ENCODE results near the gene C2CD4D.

C2CD4D gene

DNA sequence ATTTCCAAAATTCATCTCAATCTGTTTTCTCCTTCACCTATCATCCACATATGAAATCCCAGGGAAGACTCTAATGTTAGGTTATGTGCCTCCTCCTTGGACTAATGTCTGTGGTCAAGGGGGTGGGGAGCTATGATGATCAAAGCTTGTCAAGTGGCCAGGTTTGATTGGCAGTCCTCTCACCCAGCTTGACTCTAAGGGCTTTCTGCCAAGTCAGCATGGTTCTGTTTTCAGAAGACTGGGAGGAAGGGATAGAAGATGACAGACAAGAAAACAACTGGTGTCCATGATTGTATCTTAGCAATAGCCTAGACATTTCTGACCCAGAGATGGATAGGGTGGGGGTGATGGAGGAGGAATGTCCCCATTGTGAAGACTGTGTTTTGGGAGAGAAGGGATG is 23.0 kb upstream of the C2CD4D start:
- no peak for TF ChIP-seq ZNF146 (tag by site-specific recombination; IDR thresholded peaks at IDR 0.05)
- TF ChIP-seq ZNF837 (tag by site-specific recombination; IDR thresholded peaks at IDR 0.05) = no peak
- TF ChIP-seq, protein P1, sequence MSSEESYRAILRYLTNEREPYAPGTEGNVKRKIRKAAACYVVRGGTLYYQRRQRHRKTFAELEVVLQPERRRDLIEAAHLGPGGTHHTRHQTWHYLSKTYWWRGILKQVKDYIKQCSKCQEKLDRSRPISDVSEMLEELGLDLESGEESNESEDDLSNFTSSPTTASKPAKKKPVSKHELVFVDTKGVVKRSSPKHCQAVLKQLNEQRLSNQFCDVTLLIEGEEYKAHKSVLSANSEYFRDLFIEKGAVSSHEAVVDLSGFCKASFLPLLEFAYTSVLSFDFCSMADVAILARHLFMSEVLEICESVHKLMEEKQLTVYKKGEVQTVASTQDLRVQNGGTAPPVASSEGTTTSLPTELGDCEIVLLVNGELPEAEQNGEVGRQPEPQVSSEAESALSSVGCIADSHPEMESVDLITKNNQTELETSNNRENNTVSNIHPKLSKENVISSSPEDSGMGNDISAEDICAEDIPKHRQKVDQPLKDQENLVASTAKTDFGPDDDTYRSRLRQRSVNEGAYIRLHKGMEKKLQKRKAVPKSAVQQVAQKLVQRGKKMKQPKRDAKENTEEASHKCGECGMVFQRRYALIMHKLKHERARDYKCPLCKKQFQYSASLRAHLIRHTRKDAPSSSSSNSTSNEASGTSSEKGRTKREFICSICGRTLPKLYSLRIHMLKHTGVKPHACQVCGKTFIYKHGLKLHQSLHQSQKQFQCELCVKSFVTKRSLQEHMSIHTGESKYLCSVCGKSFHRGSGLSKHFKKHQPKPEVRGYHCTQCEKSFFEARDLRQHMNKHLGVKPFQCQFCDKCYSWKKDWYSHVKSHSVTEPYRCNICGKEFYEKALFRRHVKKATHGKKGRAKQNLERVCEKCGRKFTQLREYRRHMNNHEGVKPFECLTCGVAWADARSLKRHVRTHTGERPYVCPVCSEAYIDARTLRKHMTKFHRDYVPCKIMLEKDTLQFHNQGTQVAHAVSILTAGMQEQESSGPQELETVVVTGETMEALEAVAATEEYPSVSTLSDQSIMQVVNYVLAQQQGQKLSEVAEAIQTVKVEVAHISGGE (tag by site-specific recombination; conservative IDR thresholded peaks at IDR 0.05; ENCODE audit: low read depth) = no peak
- TF ChIP-seq ZNF768 (tag by site-specific recombination; IDR thresholded peaks at IDR 0.05) = no peak
- TF ChIP-seq GLIS1 (tag by site-specific recombination; IDR thresholded peaks at IDR 0.05) = no peak
- no peak for TF ChIP-seq ZNF624 (tag by site-specific recombination; IDR thresholded peaks at IDR 0.05)
- TF ChIP-seq ZNF221 (tag by site-specific recombination; IDR thresholded peaks at IDR 0.05; ENCODE audit: borderline replicate concordance) = no peak
- TF ChIP-seq KLF1 (tag by site-specific recombination; IDR thresholded peaks at IDR 0.05) = no peak
- TF ChIP-seq, protein P2, sequence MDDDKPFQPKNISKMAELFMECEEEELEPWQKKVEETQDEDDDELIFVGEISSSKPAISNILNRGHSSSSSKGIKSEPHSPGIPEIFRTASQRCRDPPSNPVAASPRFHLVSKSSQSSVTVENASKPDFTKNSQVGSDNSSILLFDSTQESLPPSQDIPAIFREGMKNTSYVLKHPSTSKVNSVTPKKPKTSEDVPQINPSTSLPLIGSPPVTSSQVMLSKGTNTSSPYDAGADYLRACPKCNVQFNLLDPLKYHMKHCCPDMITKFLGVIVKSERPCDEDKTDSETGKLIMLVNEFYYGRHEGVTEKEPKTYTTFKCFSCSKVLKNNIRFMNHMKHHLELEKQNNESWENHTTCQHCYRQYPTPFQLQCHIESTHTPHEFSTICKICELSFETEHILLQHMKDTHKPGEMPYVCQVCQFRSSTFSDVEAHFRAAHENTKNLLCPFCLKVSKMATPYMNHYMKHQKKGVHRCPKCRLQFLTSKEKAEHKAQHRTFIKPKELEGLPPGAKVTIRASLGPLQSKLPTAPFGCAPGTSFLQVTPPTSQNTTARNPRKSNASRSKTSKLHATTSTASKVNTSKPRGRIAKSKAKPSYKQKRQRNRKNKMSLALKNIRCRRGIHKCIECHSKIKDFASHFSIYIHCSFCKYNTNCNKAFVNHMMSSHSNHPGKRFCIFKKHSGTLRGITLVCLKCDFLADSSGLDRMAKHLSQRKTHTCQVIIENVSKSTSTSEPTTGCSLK (tag by site-specific recombination; IDR thresholded peaks at IDR 0.05) = no peak
- no peak for TF ChIP-seq ZNF670 (tag by site-specific recombination; IDR thresholded peaks at IDR 0.05; ENCODE audit: low read depth)
- TF ChIP-seq, protein P3, sequence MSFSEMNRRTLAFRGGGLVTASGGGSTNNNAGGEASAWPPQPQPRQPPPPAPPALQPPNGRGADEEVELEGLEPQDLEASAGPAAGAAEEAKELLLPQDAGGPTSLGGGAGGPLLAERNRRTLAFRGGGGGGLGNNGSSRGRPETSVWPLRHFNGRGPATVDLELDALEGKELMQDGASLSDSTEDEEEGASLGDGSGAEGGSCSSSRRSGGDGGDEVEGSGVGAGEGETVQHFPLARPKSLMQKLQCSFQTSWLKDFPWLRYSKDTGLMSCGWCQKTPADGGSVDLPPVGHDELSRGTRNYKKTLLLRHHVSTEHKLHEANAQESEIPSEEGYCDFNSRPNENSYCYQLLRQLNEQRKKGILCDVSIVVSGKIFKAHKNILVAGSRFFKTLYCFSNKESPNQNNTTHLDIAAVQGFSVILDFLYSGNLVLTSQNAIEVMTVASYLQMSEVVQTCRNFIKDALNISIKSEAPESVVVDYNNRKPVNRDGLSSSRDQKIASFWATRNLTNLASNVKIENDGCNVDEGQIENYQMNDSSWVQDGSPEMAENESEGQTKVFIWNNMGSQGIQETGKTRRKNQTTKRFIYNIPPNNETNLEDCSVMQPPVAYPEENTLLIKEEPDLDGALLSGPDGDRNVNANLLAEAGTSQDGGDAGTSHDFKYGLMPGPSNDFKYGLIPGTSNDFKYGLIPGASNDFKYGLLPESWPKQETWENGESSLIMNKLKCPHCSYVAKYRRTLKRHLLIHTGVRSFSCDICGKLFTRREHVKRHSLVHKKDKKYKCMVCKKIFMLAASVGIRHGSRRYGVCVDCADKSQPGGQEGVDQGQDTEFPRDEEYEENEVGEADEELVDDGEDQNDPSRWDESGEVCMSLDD (tag by site-specific recombination; IDR thresholded peaks at IDR 0.05) = no peak
- TF ChIP-seq ZNF121 (tag by site-specific recombination; IDR thresholded peaks at IDR 0.05) = no peak
- TF ChIP-seq ZNF664 (tag by site-specific recombination; IDR thresholded peaks at IDR 0.05) = no peak
- TF ChIP-seq ZNF629 (tag by site-specific recombination; IDR thresholded peaks at IDR 0.05) = no peak
- TF ChIP-seq ZNF112 (tag by site-specific recombination; IDR thresholded peaks at IDR 0.05) = no peak
- no peak for TF ChIP-seq ZNF23 (tag by site-specific recombination; IDR thresholded peaks at IDR 0.05; ENCODE audit: borderline replicate concordance)
- no peak for TF ChIP-seq ZNF571 (tag by site-specific recombination; IDR thresholded peaks at IDR 0.05)
- TF ChIP-seq TCF7L2 (IDR thresholded peaks at IDR 0.05; ENCODE audit: borderline replicate concordance, low read depth, low read length) = no peak
- TF ChIP-seq TRIM28 (IDR thresholded peaks at IDR 0.05; ENCODE audit: borderline replicate concordance, low read length) = no peak
- ChIA-PET CTCF (no interaction called here), POLR2A (no interaction called here)
- H3K4me3 ChIP-seq (ENCODE audit: low read depth, low read length) = no peak overlapping the region
- H3K9me3 ChIP-seq (ENCODE audit: control insufficient read depth, insufficient read depth, low read depth, low read length) = no peaks in the 10 kb centered on the region
- H3K4me1 ChIP-seq (ENCODE audit: control insufficient read depth, insufficient read depth, low read length) = no peaks in the 10 kb centered on the region
- H3K36me3 ChIP-seq (ENCODE audit: control insufficient read depth in 2 of 2, insufficient read depth in 1 of 2, low read length in 2 of 2) = no peaks in the 10 kb centered on the region
- no peak overlapping the region for H3K27ac ChIP-seq (ENCODE audit: extremely low read depth, low read depth, low read length)

Measured in HEK293 (cell line).